A549 (cell line): ENCODE measurements around the gene MAP3K4.

Experiments used
- EHMT2 ChIP-seq: fragments of 200-600 bp; sonication (generic); IDR thresholded peaks from 2 replicates; pipeline ENCODE4 v1.6.1; 2016; ENCODE audit warnings: antibody characterized with exemption, low read depth, mild to moderate bottlenecking, moderate library complexity
- KDM1A ChIP-seq: fragments of 200-600 bp; sonication (generic); IDR thresholded peaks from 2 replicates; pipeline ENCODE4 v1.6.1; 2016; ENCODE audit warnings: low read depth, mild to moderate bottlenecking
- MYC ChIP-seq: IDR thresholded peaks from 2 replicates; pipeline ENCODE4 v1.6.1; 2012; ENCODE audit warnings: mild to moderate bottlenecking, inconsistent platforms, low read length, improper control_type of control experiment, borderline replicate concordance
- PHF8 ChIP-seq: fragments of 200-600 bp; sonication (generic); IDR thresholded peaks from 2 replicates; pipeline ENCODE4 v1.6.1; 2016; ENCODE audit warnings: low read depth, mild to moderate bottlenecking, antibody characterized with exemption, moderate library complexity, borderline replicate concordance
- POLR2A ChIP-seq: IDR thresholded peaks from 2 replicates; pipeline ENCODE4 v1.6.1; 2012; ENCODE audit warnings: mild to moderate bottlenecking, low read length
- RAD21 ChIP-seq, 2 experiments: fragments of >200 bp in 1 of 2; sonication (Bioruptor Twin) in 1 of 2; formaldehyde crosslinking in 1 of 2; IDR thresholded peaks in 1 of 2; conservative IDR thresholded peaks in 1 of 2; 2 replicates in 1 of 2; 3 replicates in 1 of 2; pipeline ENCODE4 v1.6.1; 2012 to 2018; ENCODE audit warnings: inconsistent platforms in 1 of 2
- RFX5 ChIP-seq: fragments of 450-650 bp; IDR thresholded peaks from 2 replicates; pipeline ENCODE4 v1.7.1; 2014; ENCODE audit warnings: antibody characterized with exemption, mild to moderate bottlenecking, moderate library complexity
- TF ChIP-seq, protein P1 (sequence below): fragments of >200 bp; sonication (Bioruptor Twin); formaldehyde crosslinking; IDR thresholded peaks from 3 replicates; pipeline ENCODE4 v1.5.1; 2016
- TF ChIP-seq, protein P2 (sequence below): IDR thresholded peaks from 2 replicates; pipeline ENCODE4 v1.6.1; 2012

- no peak for TF ChIP-seq PHF8
- no peak for TF ChIP-seq MYC
- no peak for TF ChIP-seq RFX5
- TF ChIP-seq POLR2A: no peak
- no peak for TF ChIP-seq KDM1A
- TF ChIP-seq, protein P1, sequence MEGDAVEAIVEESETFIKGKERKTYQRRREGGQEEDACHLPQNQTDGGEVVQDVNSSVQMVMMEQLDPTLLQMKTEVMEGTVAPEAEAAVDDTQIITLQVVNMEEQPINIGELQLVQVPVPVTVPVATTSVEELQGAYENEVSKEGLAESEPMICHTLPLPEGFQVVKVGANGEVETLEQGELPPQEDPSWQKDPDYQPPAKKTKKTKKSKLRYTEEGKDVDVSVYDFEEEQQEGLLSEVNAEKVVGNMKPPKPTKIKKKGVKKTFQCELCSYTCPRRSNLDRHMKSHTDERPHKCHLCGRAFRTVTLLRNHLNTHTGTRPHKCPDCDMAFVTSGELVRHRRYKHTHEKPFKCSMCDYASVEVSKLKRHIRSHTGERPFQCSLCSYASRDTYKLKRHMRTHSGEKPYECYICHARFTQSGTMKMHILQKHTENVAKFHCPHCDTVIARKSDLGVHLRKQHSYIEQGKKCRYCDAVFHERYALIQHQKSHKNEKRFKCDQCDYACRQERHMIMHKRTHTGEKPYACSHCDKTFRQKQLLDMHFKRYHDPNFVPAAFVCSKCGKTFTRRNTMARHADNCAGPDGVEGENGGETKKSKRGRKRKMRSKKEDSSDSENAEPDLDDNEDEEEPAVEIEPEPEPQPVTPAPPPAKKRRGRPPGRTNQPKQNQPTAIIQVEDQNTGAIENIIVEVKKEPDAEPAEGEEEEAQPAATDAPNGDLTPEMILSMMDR: no peak
- TF ChIP-seq RAD21 (conservative IDR thresholded peaks at IDR 0.05 in 1 of 2, IDR thresholded peaks at IDR 0.05 in 1 of 2): no peak
- TF ChIP-seq, protein P2, sequence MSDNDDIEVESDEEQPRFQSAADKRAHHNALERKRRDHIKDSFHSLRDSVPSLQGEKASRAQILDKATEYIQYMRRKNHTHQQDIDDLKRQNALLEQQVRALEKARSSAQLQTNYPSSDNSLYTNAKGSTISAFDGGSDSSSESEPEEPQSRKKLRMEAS: no peak
- TF ChIP-seq EHMT2: no peak
Observed at GRCh38 chr6:161166176-161166575, 174.6 kb downstream of the MAP3K4 start.
